Measurements from ENCODE around the gene AHSP.
"Not testable (repeated sequence)": the region's sequence is repeated elsewhere in the genome, so short reads cannot be mapped to it uniquely, and the experiment has no call there.

The AHSP gene, protein sequence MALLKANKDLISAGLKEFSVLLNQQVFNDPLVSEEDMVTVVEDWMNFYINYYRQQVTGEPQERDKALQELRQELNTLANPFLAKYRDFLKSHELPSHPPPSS

GRCh38 chr16:31527734-31528274 is at the start of gene AHSP:
Gene AHSP, plus strand, starts transcription at chr16:31527900. Its CDS starts 240 bp downstream, at chr16:31528140.
- H3K4me3 ChIP-seq (ENCODE audit: low read depth, low read length) = no peak within 1 kb of the TSS
- TF ChIP-seq CTCF (IDR thresholded peaks at IDR 0.05; ENCODE audit: low read depth, low read length) = no peak

GRCh38 chr16:31478956-31479355 is 48.7 kb upstream of the AHSP start:
- TF ChIP-seq CTCF (IDR thresholded peaks at IDR 0.05; ENCODE audit: low read depth, low read length) = no peak
- no peak overlapping the region for H3K4me3 ChIP-seq (ENCODE audit: low read depth, low read length)

GRCh38 chr16:31479751-31480150 is 47.9 kb upstream of the AHSP start:
- TF ChIP-seq CTCF (IDR thresholded peaks at IDR 0.05; ENCODE audit: low read depth, low read length) = no peak
- H3K4me3 ChIP-seq (ENCODE audit: low read depth, low read length) = no peak overlapping the region

- H3K4me3 ChIP-seq (ENCODE audit: low read depth, low read length) = no peak overlapping the region
- TF ChIP-seq CTCF (IDR thresholded peaks at IDR 0.05; ENCODE audit: low read depth, low read length) = no peak
These were observed 46.7 kb upstream of the AHSP start for GRCh38 chr16:31480851-31481536.

- no peak for TF ChIP-seq CTCF (IDR thresholded peaks at IDR 0.05; ENCODE audit: low read depth, low read length)
- no peak within 1 kb of the TSS for H3K4me3 ChIP-seq (ENCODE audit: low read depth, low read length)
These were observed 44.6 kb upstream of the AHSP start, which contains the start of gene SLC5A2 for GRCh38 chr16:31483081-31483480. Gene SLC5A2, plus strand, starts transcription at chr16:31483123. Its CDS starts 14 bp downstream, at chr16:31483137.

- H3K4me3 ChIP-seq (ENCODE audit: low read depth, low read length) = not testable (repeated sequence)
These were observed 43.7 kb upstream of the AHSP start for GRCh38 chr16:31484048-31484447.

- no peak for TF ChIP-seq CTCF (IDR thresholded peaks at IDR 0.05; ENCODE audit: low read depth, low read length)
- no peak overlapping the region for H3K4me3 ChIP-seq (ENCODE audit: low read depth, low read length)
These were observed 43.1 kb upstream of the AHSP start for GRCh38 chr16:31484491-31485171.
